ENCODE measurements around the gene GSK3B. TPM values are rescaled to one million over a fixed set of nuclear protein-coding genes. Genes with fewer than 3 reads are reported as not detected.

GSK3B gene
- total RNA-seq, 4 donors from 2014 or later = 35.0 to 53.2 (median 44.0) TPM

- Histone ChIP-seq H3K4me3 (replicated peaks in 1 of 3) (no peak overlapping the region), H3K27ac (no peak overlapping the region), H3K36me3 (peaks cover 8 to 9% of the 10 kb centered on the region in 2 donors), H3K4me1 (no peaks in the 10 kb centered on the region), H3K27me3 (no peaks in the 10 kb centered on the region), H3K9me3 (no peaks in the 10 kb centered on the region)
- no peak for DNase-seq
- 92% methylated on average over 7 of the region's 7 CpGs for WGBS, 2 donors
- intact Hi-C loops (cut with DNase I) = no loop called here
- TF ChIP-seq CTCF (IDR thresholded peaks at IDR 0.05) = no peak
- no peak for TF ChIP-seq POLR2A (IDR thresholded peaks at IDR 0.05)
Measured at GRCh38 chr3:119864476-119864875, 229.8 kb downstream of the GSK3B start.

- no peak for TF ChIP-seq CTCF (IDR thresholded peaks at IDR 0.05)
- TF ChIP-seq POLR2A (IDR thresholded peaks at IDR 0.05) = no peak
- peaks cover 8 to 9% of the 10 kb centered on the region in 2 donors for H3K36me3 ChIP-seq
- no peaks in the 10 kb centered on the region for H3K9me3 ChIP-seq
- H3K4me1 ChIP-seq = no peaks in the 10 kb centered on the region
- intact Hi-C loops (cut with DNase I) = no loop called here
- H3K27ac ChIP-seq = no peak overlapping the region
- no peaks in the 10 kb centered on the region for H3K27me3 ChIP-seq
- H3K4me3 ChIP-seq (replicated peaks in 1 of 3) = no peak overlapping the region
- WGBS, 2 donors = 95 to 97% methylated on average over 2 of the region's 2 CpGs
- DNase-seq = no peak
Measured at GRCh38 chr3:119862616-119863015, 231.6 kb downstream of the GSK3B start.

- DNase-seq = no peak
- TF ChIP-seq POLR2A (IDR thresholded peaks at IDR 0.05) = no peak
- no peak for TF ChIP-seq CTCF (IDR thresholded peaks at IDR 0.05)
- Histone ChIP-seq H3K36me3 (peaks cover 8 to 9% of the 10 kb centered on the region in 2 donors), H3K4me1 (no peaks in the 10 kb centered on the region), H3K4me3 (replicated peaks in 1 of 3) (no peak overlapping the region), H3K9me3 (no peaks in the 10 kb centered on the region), H3K27ac (no peak overlapping the region), H3K27me3 (no peaks in the 10 kb centered on the region)
- 95 to 97% methylated on average over 2 of the region's 2 CpGs for WGBS, 2 donors
- intact Hi-C loops (cut with DNase I) = no loop called here
Measured at GRCh38 chr3:119861681-119862080, 232.6 kb downstream of the GSK3B start.

- no peaks in the 10 kb centered on the region for H3K27me3 ChIP-seq
- DNase-seq = no peak
- no peak overlapping the region for H3K27ac ChIP-seq
- H3K4me3 ChIP-seq (replicated peaks in 1 of 3) = no peak overlapping the region
- WGBS, 2 donors = 96 to 99% methylated on average over 2 of the region's 2 CpGs
- intact Hi-C loops (cut with DNase I) = no loop called here
- peaks cover 8 to 9% of the 10 kb centered on the region in 2 donors for H3K36me3 ChIP-seq
- TF ChIP-seq CTCF (IDR thresholded peaks at IDR 0.05) (no peak), POLR2A (IDR thresholded peaks at IDR 0.05) (no peak)
- no peaks in the 10 kb centered on the region for H3K9me3 ChIP-seq
- H3K4me1 ChIP-seq = no peaks in the 10 kb centered on the region
Measured at GRCh38 chr3:119859728-119860127, 234.5 kb downstream of the GSK3B start.

GRCh38 chr3:119858957-119859356 lies 235.3 kb downstream of the GSK3B start:
- Histone ChIP-seq H3K4me3 (replicated peaks in 1 of 3) (no peak overlapping the region), H3K4me1 (no peaks in the 10 kb centered on the region), H3K27me3 (no peaks in the 10 kb centered on the region), H3K36me3 (peaks cover 8 to 9% of the 10 kb centered on the region in 2 donors), H3K27ac (no peak overlapping the region), H3K9me3 (no peaks in the 10 kb centered on the region)
- intact Hi-C loops (cut with DNase I) = no loop called here
- WGBS, 2 donors = 92 to 94% methylated on average over 2 of the region's 2 CpGs
- TF ChIP-seq POLR2A (IDR thresholded peaks at IDR 0.05) (no peak), CTCF (IDR thresholded peaks at IDR 0.05) (no peak)
- no peak for DNase-seq

Measured in thyroid gland (tissue), 4 donors.